HG03108 (cell line): ENCODE data around the gene PTGES2.

Source experiments
- ATAC-seq: cut with Tn5 transposase; IDR thresholded peaks from one replicate; pipeline ENCODE4 v1.9.1; 2021; ENCODE audit warnings: moderate library complexity; ENCODE audit not compliant: unreplicated experiment

The PTGES2 gene

DNA sequence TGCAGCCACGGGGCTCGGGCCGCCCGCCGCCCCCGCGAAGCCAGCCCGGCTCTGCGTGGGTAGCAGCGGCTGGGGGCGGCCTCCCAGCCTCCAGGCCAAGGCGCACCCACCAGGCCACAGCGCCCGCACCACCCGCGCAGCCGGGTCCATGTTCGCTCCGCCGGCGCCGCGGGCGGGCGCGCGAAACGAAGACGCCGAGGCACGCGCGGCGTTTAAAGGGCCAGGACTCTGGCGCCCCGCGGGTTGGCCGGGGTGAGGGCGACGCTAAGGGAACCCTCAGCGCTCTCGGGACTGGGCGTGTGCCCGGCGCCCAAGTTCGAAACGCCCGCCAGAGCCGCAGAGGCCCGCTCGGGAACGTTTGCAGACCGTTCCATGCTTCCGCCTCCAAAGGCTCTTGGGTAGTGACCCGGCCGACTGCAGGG, at the start of gene PTGES2:
TSS of gene PTGES2 (minus strand) at position 162 of the 422 bp plus-strand sequence. CDS start at position 150, 12 bp downstream.
- peak; percentile 62 for ATAC-seq

DNA sequence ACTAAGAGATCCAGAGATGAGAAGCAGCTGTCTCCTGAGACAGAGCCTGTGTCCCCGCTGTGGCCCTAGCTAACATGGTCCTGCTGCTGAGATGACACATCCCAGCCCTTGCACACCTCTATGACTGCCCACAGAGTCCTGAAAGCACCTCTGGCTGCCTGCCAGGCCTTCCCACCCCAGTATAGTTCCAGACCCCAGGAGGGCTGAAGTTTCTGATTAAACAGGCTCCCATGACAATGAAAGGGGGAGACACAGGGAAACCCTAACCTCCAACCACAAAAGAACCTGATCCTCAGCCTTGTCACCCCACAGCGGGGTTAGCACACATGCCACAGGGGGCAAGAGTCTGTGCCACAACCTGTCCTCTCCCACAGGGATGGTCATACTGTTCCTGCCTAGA, 48.2 kb upstream of the PTGES2 start:
- ATAC-seq, result no peak

DNA sequence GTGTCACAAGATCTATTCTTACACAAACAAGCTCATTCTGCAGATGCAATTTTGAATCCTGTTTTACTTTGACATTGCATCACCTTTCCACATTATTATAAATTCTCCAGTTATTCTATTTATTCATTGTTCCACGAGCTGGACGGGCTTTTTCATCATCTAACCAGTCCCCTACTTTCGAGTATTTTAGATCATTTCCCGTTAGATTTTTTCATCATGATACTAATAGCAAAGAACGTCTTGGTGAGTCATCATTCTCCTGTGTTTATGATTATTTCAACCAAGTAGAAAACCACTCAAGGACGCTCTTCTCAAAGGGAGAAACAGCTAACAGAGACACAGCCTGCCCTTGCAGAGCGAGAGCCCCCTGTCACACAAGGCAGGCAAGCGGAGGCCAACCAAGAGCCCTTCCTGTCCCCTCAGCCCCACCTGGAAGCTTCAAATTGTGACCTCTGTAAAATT, 47.6 kb upstream of the PTGES2 start:
- ATAC-seq, result no peak

DNA sequence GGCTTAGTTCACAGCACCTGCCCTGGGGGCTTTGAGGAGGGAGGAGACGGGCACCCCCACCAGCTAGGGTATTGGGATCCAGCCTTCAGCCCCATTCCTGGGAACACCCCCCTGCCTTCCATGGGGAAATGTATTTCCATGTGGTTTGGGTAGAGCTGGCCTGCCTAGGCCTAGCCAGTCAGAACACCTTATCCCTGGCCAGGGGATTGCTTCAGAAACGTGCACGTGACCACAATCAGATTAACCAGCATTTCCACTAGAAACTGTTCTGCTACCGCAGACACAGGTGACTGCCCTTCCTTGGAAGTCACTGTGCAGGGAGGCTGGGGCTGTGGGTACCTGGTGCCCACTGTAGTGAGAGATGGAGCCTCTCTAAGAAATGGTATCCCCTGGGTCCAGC, 46.5 kb upstream of the PTGES2 start:
- ATAC-seq, result no peak

DNA sequence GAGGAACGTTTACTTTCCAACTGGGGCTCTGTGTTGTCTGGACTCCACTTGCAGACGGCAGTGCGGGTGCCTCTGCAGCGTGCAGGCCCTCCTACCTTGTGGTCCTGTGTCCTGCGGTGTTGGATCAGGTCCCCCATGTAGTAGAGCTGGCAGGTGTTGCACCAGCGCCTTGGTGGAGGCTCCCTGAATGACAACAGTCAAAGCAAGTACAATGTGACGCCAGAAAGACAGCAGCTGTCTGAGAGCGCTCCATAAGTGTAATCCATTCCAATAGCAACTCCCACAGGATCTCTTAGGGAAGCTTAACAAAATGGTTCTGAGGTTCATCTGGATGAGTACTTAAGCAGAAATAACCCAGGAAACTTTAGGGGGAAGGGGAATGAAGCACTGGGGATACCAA, 42.4 kb upstream of the PTGES2 start:
- ATAC-seq, result no peak

DNA sequence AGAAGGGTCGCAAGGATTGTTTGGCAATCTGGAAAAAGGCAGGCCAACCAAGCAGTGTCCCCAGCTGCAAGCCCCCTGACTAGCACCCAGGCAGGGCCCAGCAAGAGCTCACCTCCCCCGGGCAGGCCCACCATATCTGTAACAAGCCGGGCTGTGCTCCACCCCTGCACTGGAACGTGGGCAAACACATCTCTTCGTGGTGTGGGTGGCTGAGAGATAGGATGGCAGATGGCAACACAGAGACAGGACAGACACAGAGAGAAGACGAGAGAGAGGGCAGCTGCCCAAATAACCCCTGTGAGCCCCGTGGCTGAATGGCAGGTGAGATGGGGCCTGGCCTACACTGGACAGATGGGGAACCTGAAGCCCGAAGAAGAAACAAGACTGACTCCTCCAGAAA, 42.0 kb upstream of the PTGES2 start:
- no peak for ATAC-seq

DNA sequence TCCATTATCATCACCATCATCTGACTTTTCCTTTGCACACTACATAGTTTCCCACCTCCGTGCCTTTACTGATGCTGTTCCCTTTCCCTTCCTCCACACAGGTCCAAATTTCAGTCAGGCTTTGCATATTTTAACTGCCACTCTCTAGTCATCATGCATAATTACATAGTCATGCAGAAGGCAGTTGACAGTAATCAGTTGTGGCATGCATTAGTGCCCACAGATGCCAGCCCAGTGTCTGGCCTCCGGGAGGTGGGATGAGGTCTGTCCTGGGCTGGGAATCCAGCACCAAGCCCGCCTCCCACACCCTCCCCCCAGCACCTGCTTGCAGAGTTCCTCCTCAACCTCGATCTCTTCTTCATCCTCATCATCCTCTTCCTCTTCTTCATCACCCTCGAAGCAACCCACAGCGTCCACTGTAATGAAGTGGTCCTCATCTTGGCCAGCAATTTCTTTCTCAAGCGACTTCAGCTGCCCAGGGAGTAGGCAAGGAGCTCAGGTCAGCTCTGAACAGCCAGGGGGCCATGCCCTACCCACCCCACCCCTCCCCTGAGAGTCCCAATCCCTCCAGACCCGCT, 41.3 kb upstream of the PTGES2 start:
- no peak for ATAC-seq

DNA sequence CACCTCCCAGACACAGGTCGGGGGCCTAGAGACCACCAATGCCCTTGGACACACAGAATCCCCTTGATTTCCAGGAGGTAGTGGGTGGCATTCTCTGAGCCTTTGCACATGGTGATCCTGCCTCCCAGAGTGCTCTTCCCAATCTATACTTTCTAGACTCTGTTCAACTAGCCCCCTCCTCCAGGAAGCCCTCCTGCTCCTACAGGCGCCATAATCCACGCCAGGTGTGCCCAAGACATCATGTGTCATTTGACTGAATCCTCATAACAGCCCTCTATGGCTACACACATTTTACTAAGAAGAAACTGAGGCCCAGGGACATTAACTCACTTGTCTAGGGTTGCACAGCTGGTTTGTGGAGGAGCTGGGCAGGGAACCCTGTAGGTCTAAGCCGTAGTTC, 39.7 kb upstream of the PTGES2 start:
- no peak for ATAC-seq

DNA sequence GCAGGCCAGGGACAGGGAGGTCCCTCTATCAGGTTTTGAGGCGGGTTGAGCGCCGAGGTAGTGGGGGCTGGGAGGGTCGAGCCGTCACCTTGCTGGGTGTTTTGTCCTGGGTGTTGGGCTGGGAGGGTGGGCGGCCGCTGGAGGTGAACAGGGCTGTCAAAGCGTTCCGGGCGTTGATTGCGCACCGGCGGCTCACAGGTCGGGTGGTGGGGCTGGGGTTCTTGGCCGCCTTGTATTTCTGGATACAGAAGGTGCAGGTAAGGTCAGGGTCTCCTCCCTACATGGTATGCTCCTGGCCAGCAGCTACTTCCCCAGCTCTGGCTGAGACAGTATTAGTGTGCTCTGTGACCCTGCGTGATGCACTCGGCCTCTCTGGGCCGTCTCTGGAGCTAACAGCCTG, 38.6 kb upstream of the PTGES2 start:
- ATAC-seq, result no peak

DNA sequence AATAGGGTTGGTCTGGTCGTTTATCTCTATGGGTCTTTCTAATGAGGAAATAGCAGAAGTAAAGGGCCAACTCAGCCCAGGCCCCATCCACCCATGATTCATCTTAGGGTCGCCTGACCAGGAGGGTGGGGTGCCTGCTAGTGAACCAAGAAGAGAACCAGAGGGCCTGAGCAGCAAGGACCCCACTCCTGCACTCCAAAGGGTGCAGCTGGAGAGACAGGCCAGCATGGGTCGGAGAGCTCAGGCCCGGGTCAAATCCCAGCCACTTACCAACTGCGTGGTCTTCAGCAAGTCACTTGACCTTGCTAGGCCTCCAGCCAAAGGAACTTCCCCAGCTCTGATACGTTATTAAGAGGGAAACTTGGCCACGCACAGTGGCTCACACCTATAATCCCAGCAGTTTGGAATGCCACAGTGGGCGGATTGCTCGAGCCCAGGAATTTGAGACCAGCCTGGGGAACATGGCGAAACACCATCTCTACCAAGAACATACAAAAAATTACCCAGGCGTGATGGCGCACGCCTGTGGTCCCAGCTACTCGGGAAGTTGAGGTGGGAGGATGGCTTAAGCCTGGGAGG, 36.9 kb upstream of the PTGES2 start:
- no peak for ATAC-seq

DNA sequence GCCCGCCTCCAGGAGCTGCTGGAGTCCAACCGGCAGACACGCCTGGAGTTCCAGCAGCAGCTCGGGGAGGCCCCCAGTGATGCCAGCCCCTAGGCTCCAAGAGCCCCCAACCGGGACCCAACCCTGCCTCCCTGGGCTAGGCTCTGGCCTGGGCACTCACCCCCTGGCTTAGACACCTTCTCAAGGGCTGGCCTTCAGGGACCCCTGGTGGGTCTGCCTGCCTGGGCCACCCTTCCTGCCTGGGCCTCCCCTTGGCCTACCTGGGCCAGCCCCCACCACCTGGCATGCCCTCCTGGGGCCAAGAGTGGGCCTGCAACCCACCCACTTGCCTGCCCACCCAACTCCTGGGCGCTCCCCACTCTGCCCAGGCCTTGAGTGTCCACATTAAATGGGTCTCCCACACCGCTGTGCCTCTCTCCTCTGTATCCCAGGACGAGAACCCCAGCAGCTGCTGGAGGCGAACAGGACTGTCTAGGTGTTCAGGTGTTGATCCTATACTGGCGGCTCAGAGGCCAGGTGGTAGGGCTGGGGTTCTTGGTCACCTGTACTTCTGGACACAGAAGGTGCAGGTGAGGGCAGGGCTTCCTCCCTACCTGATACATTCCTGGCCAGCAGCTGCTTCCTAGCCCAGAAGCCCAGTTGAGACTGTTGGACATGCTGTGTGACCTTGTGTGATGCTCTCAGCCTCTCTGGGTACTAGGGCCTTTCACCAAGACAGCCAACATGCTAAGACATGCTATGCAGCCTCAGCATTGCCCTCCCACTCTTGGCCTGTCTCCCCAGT, 36.2 kb upstream of the PTGES2 start:
- no peak for ATAC-seq

DNA sequence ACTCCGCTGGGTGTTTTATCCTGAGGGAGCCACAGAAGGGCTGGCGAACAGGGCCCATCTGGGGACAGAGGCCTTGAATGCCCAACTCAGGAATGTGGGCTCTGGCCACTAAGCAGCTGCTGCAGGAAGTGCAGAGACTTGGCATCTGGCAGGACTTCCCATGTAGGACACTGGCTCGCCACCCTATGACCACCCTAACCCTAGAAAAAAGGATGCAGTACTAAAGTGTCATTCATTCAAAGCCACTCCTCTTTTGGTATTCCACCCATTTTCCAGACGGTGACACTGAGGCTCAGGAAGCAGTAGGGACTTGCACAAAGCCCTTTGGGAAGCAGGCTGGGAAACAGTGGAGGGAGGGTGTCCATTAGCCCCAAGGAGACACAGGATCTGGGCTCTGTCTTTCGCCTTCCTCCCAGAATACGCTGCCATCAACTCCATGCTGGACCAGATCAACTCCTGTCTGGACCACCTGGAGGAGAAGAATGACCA, 35.5 kb upstream of the PTGES2 start:
- ATAC-seq, result no peak

DNA sequence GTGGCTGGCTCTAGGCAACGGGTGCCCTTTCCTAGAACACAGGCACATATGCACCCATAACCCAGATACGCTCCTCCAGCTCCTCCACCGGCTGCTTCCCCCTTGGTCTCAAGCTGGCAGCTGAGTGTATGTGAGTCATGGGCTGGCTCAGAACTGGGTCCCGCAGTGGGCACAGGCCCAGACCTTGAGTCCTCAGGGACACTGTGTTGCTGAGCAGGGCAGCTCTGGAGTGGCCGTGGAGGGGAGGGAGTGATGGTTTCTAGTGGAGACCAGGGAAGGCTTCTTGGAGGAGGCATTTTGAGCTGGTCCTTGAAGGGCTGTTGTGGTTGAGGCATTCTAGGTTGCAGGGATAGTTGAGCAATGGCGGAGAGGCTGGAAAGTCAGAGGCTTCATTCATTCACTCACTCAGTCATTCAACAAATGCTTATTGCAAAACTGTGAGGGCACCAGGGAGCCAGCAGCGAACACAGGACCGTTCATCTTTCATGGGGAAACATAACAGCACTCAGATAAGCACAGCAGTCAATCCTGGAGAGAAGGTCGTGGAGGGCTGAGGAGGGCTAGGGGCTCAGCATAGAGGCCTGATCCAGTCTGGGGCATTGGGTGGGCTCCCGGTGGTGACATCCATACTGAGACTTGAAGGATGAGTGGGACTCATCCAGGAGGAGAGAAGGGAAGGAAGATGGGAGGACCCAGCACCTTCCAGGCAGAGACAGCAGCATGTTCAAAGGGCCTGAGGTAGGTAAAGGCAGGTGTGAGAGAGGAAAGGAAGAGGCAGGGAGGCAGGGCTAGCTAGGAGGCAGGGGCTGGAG, 34.9 kb upstream of the PTGES2 start:
- ATAC-seq, result no peak

DNA sequence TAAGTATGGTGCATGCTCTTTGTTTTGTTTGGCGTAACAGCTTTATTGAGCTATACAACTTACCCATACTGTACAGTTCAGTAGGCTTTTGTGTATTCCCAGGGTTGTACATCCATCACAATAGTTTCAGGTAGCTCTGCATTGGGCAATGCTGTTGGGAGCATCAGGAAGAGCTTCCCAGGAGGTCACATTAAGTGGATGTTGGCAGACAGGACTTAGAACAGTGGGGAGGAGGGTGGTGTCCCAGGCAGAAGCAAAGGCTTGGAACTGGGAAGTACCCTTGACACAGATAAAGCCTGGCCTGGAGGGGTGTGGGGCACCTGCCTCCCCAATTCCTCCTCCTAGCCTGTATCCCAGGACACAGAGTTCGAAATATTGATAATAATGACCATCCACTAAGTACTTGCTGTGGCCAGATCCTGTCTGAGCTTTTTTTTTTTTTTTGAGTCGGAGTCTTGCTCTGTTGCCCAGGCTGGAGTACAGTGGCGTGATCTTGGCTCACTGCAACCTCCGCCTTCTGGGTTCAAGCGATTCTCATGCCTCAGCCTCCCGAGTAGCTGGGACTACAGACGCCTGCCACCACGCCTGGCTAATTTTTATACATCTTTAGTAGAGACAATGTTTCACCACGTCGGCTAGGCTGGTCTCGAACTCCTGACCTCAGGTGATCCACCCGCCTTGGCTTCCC, 33.8 kb upstream of the PTGES2 start:
- ATAC-seq, result no peak

DNA sequence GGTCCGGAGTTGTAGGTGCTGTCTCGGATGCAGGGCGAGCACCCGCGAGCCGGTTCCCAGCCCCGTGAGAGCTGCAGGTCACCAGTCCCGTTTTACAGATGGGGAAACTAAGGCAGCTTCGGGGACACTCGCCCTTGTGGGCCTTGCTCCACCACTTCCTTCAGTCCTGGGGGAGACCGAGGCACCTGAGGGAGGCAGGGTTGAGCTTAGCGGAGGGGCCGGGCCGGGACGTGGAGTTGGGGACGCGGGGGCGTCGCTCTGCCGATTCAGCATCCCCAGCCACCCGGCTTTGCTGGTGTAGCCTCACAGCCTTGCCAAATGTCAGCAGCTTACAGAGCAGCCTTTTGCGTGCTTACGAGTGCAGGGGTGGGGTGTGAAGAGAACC, 33.1 kb upstream of the PTGES2 start:
- ATAC-seq, result no peak

DNA sequence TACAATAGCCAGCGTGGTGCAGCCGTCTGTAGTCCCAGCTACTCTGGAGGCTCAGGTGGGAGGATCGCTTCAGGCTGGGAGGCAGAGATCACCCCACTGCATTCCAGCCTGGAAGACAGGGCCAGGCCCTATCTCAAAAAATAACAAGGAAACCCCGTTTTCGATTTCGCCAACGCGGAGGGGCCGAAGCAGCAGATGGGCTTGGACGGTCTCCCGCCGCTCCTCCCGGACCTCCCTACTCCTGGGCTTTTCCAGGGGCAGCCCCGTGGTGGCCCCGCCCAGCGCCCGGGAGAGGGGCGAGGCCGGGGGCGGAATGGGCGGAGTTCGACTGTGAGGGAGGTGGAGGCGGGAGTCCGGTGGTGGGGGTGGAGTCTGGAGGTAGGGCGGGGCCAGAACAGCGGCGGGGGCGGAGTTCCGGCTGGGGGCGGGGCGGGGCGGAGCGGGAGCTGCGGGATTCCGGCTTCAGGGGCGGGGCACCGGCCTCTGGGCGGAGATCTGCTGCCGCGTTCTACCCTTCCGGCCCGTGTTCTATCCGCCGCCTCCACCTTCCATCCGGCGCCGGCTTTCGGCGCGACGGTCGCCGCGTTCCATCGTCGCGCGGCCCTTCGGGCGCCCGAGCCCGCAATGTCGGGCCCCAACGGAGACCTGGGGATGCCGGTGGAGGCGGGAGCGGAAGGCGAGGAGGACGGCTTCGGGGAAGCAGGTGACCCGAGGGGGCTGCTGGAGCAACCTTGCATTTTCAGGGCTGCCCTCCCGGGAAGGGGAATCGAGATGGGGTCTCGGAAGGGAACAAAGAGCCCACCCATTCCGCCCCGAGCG, 32.5 kb upstream of the PTGES2 start, which contains the start of gene BBLN:
TSS of gene BBLN (plus strand) at position 482 of the 819 bp plus-strand sequence. CDS start at position 625, 143 bp downstream.
- ATAC-seq, result peak; percentile 76

DNA sequence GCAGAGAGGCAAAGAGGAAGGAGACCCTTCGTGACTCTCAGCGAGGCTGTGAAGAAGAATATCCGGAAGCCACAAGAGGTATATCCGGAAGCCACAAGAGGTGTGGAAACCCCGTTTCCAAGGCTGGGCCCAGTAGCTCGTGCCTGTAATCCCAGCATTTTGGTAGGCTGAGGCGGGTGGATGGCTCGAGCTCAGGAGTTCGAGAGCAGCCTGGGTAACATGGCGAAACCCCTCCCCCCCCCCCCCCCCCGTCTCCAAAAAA, 31.9 kb upstream of the PTGES2 start:
- no peak for ATAC-seq

DNA sequence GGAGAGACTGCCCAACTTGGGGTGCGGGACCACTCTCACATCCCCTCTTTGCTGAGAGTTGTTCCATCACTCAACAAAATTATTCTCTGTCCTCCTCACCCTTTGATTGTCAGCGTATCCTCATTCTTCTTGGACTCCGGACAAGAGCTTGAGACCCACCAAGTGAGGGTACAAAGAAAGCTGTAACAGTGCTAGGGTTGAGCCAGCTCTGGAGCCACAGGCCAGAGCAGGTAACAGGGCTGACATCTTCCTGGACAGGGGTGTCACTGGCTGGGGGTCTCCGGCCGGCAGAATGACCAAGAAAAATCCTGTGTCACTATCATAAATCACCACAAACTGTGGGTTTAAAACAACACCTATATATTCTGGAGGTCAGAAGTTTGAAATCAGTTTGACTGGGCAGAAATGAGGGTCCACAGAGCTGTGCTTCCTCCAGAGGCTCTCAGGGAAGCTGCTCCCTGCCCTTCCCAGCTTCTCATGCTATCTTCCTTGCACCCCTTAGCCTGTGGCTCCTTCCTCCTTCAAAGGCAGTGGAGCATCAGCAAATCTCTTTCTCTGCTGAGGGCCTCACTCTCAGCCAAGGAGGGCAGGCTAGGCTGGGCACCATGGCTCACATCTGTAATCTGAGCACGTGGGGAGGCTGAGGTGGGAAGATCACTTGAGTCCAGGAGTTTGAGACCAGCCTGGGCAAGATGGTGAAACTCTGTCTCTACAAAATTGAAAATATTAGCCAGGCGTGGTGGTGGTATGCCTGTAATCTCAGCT, 28.4 kb upstream of the PTGES2 start:
- no peak for ATAC-seq
